ENCODE results near the gene LYRM9.
"Not testable (repeated sequence)": the region's sequence is repeated elsewhere in the genome, so short reads cannot be mapped to it uniquely, and the experiment has no call there.

Gene LYRM9

GRCh38 chr17:27849474-27850185 lies 43.5 kb downstream of the LYRM9 start:
- no peak for DNase-seq (ENCODE audit: low spot score)
- H3K27ac Mint-ChIP-seq, result no peak overlapping the region
- no peaks in the 10 kb centered on the region for H3K36me3 Mint-ChIP-seq (ENCODE audit: low read depth)
- no peak overlapping the region for H3K4me3 Mint-ChIP-seq
- peaks cover 21% of the 10 kb centered on the region for H3K4me1 Mint-ChIP-seq (ENCODE audit: low read depth)
- H3K27me3 Mint-ChIP-seq (ENCODE audit: low read depth), result peaks cover 17% of the 10 kb centered on the region
- H3K9me3 Mint-ChIP-seq, result peaks cover 5% of the 10 kb centered on the region

DNA sequence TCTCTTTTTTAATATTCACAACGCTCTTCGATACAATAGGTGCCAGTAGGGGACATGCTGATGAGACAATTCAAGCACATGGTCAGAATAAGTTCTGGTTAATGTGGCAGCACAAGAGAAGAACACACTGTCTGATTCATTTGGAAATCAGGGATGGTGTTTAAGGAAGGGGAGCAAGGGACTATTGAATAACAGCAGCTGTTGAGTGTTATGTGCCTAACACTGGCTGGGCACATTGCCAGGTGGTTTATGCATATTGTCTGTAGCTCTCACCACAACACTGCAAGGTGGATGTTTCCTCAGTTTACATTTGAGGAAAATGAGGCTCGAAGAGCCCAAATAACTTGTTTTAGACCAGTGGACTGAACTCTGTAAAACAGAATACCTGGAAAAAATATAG lies 44.2 kb downstream of the LYRM9 start:
- DNase-seq (ENCODE audit: low spot score), result no peak
- no peak overlapping the region for H3K4me3 Mint-ChIP-seq
- H3K36me3 Mint-ChIP-seq (ENCODE audit: low read depth), result no peaks in the 10 kb centered on the region
- H3K4me1 Mint-ChIP-seq (ENCODE audit: low read depth), result peaks cover 21% of the 10 kb centered on the region
- H3K27me3 Mint-ChIP-seq (ENCODE audit: low read depth), result peaks cover 13% of the 10 kb centered on the region
- no peak overlapping the region for H3K27ac Mint-ChIP-seq
- H3K9me3 Mint-ChIP-seq, result peaks cover 5% of the 10 kb centered on the region

DNA sequence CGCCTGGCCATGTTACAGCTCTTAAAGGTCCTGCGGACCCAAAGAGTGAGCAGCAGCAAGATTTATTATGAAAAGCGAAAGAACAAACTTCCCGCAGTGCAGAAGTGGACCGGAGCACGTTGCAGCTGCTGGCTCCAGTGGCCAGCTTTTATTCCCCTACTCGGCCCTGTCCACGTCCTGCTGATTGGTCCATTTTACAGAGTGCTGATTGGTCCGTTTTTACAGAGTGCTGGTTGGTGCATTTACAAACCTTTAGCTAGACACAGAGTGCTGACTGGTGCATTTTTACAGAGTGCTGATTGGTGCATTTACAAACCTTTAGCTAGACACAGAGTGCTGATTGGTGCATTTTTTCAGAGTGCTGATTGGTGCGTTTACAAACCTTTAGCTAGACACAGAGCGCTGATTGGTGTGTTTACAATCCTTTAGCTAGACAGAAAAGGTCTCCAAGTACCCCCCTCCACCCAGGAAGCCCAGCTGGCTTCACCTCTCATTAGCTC lies 46.3 kb downstream of the LYRM9 start:
- H3K4me3 Mint-ChIP-seq, result peak overlapping the region; percentile 77
- peak overlapping the region; percentile 81 for H3K27ac Mint-ChIP-seq

GRCh38 chr17:27846042-27846655 lies 47.0 kb downstream of the LYRM9 start:
- H3K36me3 Mint-ChIP-seq (ENCODE audit: low read depth), result no peaks in the 10 kb centered on the region
- peaks cover 4% of the 10 kb centered on the region for H3K27me3 Mint-ChIP-seq (ENCODE audit: low read depth)
- peaks cover 5% of the 10 kb centered on the region for H3K9me3 Mint-ChIP-seq
- DNase-seq (ENCODE audit: low spot score), result peak; percentile 26
- H3K27ac Mint-ChIP-seq, result peak overlapping the region; percentile 81
- H3K4me3 Mint-ChIP-seq, result peak overlapping the region; percentile 77
- H3K4me1 Mint-ChIP-seq (ENCODE audit: low read depth), result peaks cover 21% of the 10 kb centered on the region

More for the DNA sequence above, 46.3 kb downstream of the LYRM9 start:
- H3K27me3 Mint-ChIP-seq (ENCODE audit: low read depth); H3K36me3 Mint-ChIP-seq (ENCODE audit: low read depth); H3K9me3 Mint-ChIP-seq; DNase-seq (ENCODE audit: low spot score): not testable (repeated sequence)
- H3K4me1 Mint-ChIP-seq (ENCODE audit: low read depth), result peaks cover 21% of the 10 kb centered on the region

DNA sequence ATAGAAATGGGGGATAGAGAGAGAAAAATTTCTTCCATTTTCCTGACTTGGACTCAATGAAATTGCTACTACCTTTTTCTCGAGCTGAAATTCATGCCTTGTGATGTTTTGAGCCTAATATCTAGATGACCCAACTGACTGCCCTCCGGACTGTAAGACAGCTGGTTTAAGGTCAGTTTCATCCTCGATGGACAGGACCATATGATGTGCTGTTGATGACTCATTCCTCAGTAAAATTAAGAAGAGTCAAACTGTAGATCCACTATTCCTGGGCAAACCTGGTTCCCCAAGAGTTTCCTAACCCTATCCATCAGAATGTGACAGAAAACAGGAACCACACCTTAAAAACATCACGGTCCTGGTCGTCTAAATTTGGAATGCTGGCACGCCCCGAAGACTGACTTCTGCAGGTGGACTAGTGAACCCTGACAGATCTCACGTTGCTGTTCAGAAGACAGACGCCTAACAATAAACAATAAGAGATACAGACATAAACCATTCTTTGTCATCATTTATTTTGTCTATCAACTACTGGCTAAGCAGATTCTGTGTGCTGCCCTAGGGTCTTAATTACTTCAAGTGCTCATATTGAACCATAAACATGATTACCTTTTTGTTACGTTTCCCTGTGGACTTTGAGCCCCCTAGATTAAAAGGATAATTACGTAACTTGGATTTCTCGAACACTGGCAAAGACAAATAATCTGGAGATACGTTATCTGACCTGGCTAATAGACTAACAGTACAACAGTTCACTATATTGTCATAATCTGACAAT lies 47.7 kb downstream of the LYRM9 start:
- Mint-ChIP-seq H3K27ac (no peak overlapping the region), H3K36me3 (ENCODE audit: low read depth) (no peaks in the 10 kb centered on the region), H3K4me3 (no peak overlapping the region), H3K27me3 (ENCODE audit: low read depth) (peaks cover 4% of the 10 kb centered on the region), H3K9me3 (peaks cover 5% of the 10 kb centered on the region), H3K4me1 (ENCODE audit: low read depth) (peaks cover 21% of the 10 kb centered on the region)
- DNase-seq (ENCODE audit: low spot score), result no peak

DNA sequence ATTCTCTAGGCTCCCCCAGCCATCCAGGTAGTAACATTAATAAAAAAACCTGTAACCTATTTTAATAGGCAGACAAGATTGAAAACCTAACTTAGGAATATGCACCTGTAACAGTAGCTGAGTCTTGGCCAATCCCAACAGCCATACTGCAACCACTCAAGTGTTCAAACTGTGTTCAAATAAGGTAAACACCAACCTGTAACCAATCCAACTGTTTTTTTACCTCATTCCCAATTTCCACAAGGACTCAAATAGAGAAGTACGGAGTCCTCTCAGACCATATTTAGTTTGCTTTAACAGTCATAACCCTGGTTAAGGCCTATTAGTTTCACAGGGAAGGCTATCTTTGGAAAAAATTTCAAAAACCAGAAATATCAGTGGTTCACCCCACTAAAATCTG lies 52.5 kb downstream of the LYRM9 start:
- Mint-ChIP-seq H3K36me3 (ENCODE audit: low read depth) (no peaks in the 10 kb centered on the region), H3K27me3 (ENCODE audit: low read depth) (no peaks in the 10 kb centered on the region), H3K4me3 (no peak overlapping the region), H3K4me1 (ENCODE audit: low read depth) (peaks cover 7% of the 10 kb centered on the region), H3K9me3 (no peaks in the 10 kb centered on the region), H3K27ac (no peak overlapping the region)
- DNase-seq (ENCODE audit: low spot score), result no peak

DNA sequence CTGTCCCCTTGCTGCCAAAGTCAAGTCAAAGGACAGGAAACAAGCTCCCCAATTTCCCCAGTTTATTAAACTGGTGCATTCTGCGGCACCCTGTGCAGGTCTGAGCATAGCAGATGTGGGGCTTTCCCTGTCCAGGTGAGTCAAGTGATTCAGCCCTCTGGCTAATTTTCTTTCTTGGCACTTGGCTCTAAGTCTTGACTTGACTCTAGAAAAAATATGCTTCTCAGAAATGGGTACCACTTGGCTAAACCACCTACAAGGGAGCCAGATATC lies 52.8 kb downstream of the LYRM9 start:
- H3K4me3 Mint-ChIP-seq; H3K9me3 Mint-ChIP-seq; H3K4me1 Mint-ChIP-seq (ENCODE audit: low read depth); H3K36me3 Mint-ChIP-seq (ENCODE audit: low read depth); H3K27ac Mint-ChIP-seq; DNase-seq (ENCODE audit: low spot score); H3K27me3 Mint-ChIP-seq (ENCODE audit: low read depth): not testable (repeated sequence)

DNA sequence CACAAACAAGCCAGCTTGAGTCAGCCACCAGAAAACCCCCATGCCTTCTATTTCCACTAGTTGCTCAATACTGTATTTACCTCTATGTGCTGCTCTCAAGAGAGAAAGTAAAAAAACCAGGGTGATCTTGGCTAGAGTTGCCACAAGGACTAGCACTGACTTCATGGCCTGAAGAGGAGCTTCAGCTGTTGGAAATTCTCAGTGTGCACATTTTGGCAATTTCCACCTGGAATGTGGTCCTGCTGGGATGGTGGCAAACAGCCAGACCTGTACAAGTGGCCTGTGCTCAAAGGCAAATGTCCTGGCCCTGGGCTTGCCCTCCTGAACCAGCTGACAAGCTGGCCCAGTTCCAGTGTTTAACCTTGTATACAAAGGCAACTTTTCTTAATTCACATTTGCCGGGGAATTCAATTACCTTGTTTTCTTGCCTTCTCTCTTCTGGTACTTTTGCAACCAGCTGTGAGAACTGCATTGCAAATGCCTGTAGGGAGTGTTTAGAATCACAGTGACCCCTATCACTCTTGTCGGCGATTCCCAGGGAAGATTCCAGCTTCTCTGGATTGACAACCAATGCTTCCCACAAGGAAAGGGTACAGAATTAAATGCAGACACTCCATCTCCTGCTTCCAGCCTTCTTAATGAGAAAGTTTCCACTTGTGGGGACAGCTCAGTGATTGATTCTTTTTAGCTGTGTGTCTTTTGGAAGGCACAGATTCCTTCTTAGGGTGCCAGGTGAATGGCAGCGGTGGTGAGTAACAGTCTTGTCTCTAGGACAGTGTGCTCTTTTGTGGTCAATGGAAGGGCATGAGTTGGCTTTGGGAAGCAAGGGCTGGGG lies 53.4 kb downstream of the LYRM9 start:
- DNase-seq (ENCODE audit: low spot score); H3K4me1 Mint-ChIP-seq (ENCODE audit: low read depth); H3K27ac Mint-ChIP-seq; H3K36me3 Mint-ChIP-seq (ENCODE audit: low read depth); H3K4me3 Mint-ChIP-seq; H3K9me3 Mint-ChIP-seq; H3K27me3 Mint-ChIP-seq (ENCODE audit: low read depth): not testable (repeated sequence)

DNA sequence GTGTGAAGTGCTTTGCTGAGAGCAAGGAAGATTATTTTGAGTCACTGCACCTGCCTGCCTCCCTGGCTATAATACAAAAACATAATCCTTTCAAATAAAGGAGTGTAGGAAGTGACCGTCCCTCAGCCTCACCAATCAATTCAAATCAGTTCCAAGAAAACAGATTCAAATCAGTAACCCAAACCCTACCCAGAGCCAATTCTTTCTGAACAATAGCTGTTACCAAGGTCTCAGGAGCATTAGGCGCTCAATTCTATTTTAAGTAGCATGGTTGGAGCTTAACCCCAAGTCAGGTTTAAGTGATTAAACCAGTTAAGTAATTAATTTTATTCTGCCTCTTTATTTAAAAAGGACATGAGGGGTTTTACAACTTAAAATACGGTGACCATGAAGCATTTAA lies 54.6 kb downstream of the LYRM9 start:
- not testable (repeated sequence) for H3K36me3 Mint-ChIP-seq (ENCODE audit: low read depth); H3K27me3 Mint-ChIP-seq (ENCODE audit: low read depth); H3K9me3 Mint-ChIP-seq; DNase-seq (ENCODE audit: low spot score); H3K27ac Mint-ChIP-seq; H3K4me1 Mint-ChIP-seq (ENCODE audit: low read depth); H3K4me3 Mint-ChIP-seq

DNA sequence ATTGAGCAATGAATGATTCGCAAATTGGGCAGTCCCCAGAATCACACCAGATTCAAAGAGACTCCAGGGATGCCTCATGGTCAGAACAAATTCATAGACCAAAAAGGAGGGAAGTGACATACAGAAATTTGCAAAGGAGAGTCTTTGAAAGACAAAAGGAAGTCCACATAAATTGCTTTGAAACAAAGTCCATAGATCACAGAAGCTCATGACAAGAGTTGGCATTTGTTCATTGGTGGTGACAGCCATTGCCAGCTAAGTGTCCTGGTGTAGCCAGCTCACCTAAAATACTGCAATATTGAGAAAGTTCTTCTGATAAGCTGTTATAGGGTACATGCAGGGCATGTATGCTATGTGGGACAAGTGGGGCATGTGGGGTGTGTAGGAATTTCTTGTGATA lies 55.4 kb downstream of the LYRM9 start:
- not testable (repeated sequence) for H3K4me1 Mint-ChIP-seq (ENCODE audit: low read depth); H3K4me3 Mint-ChIP-seq

GRCh38 chr17:27836651-27837050 lies 56.5 kb downstream of the LYRM9 start:
- peaks cover 4% of the 10 kb centered on the region for H3K4me1 Mint-ChIP-seq (ENCODE audit: low read depth)
- no peak for DNase-seq (ENCODE audit: low spot score)
- no peak overlapping the region for H3K27ac Mint-ChIP-seq
- peaks cover 2% of the 10 kb centered on the region for H3K36me3 Mint-ChIP-seq (ENCODE audit: low read depth)
- H3K9me3 Mint-ChIP-seq, result peaks cover 3% of the 10 kb centered on the region
- no peak overlapping the region for H3K4me3 Mint-ChIP-seq
- no peaks in the 10 kb centered on the region for H3K27me3 Mint-ChIP-seq (ENCODE audit: low read depth)

More for the DNA sequence above, 55.4 kb downstream of the LYRM9 start:
- H3K27ac Mint-ChIP-seq; H3K9me3 Mint-ChIP-seq; H3K27me3 Mint-ChIP-seq (ENCODE audit: low read depth); H3K36me3 Mint-ChIP-seq (ENCODE audit: low read depth); DNase-seq (ENCODE audit: low spot score): not testable (repeated sequence)

- no peak overlapping the region for H3K27ac Mint-ChIP-seq
- H3K27me3 Mint-ChIP-seq (ENCODE audit: low read depth), result no peaks in the 10 kb centered on the region
- H3K4me1 Mint-ChIP-seq (ENCODE audit: low read depth), result peaks cover 4% of the 10 kb centered on the region
Measured at GRCh38 chr17:27834571-27834970, 58.6 kb downstream of the LYRM9 start.

GRCh38 chr17:27832831-27833230 lies 60.3 kb downstream of the LYRM9 start:
- H3K4me1 Mint-ChIP-seq (ENCODE audit: low read depth), result peaks cover 4% of the 10 kb centered on the region
- H3K27ac Mint-ChIP-seq, result no peak overlapping the region
- H3K36me3 Mint-ChIP-seq (ENCODE audit: low read depth), result peaks cover 2% of the 10 kb centered on the region
- H3K4me3 Mint-ChIP-seq, result no peak overlapping the region
- peaks cover 7% of the 10 kb centered on the region for H3K27me3 Mint-ChIP-seq (ENCODE audit: low read depth)
- peaks cover 3% of the 10 kb centered on the region for H3K9me3 Mint-ChIP-seq
- no peak for DNase-seq (ENCODE audit: low spot score)

More at GRCh38 chr17:27834571-27834970, 58.6 kb downstream of the LYRM9 start:
- no peak for DNase-seq (ENCODE audit: low spot score)
- Mint-ChIP-seq H3K36me3 (ENCODE audit: low read depth) (peaks cover 2% of the 10 kb centered on the region), H3K9me3 (peaks cover 3% of the 10 kb centered on the region), H3K4me3 (no peak overlapping the region)

- H3K9me3 Mint-ChIP-seq; H3K27ac Mint-ChIP-seq; H3K36me3 Mint-ChIP-seq (ENCODE audit: low read depth); H3K4me1 Mint-ChIP-seq (ENCODE audit: low read depth); H3K4me3 Mint-ChIP-seq; DNase-seq (ENCODE audit: low spot score): not testable (repeated sequence)
- peaks cover 15% of the 10 kb centered on the region for H3K27me3 Mint-ChIP-seq (ENCODE audit: low read depth)
Measured at GRCh38 chr17:27829888-27830287, 63.3 kb downstream of the LYRM9 start.
